HL-60 (cell line): ENCODE results near the gene GNAL.

Experiments used
- CTCF ChIP-seq: IDR thresholded peaks from one replicate; pipeline ENCODE4 v1.5.1; 2011; ENCODE audit warnings: low read length, control low read depth, inconsistent platforms; ENCODE audit not compliant: insufficient read depth
- GABPA ChIP-seq: IDR thresholded peaks from 2 replicates; pipeline ENCODE4 v1.6.1; 2012; ENCODE audit warnings: low read depth
- POLR2AphosphoS5 ChIP-seq: IDR thresholded peaks from 2 replicates; pipeline ENCODE4 v1.6.1; 2012; ENCODE audit warnings: low read depth
- REST ChIP-seq: IDR thresholded peaks from 2 replicates; pipeline ENCODE4 v1.6.1; 2012; ENCODE audit warnings: low read depth; ENCODE audit not compliant: insufficient replicate concordance
- SPI1 ChIP-seq: IDR thresholded peaks from 2 replicates; pipeline ENCODE4 v1.6.1; 2012; ENCODE audit warnings: low read depth, mild to moderate bottlenecking, borderline replicate concordance

GRCh38 chr18:11899063-11899462 is 210.0 kb downstream of the GNAL start:
- TF ChIP-seq CTCF (no peak), REST (no peak), GABPA (no peak), POLR2AphosphoS5 (no peak), SPI1 (no peak)
